ENCODE measurements around the gene ZDHHC9.

The ZDHHC9 gene

DNA sequence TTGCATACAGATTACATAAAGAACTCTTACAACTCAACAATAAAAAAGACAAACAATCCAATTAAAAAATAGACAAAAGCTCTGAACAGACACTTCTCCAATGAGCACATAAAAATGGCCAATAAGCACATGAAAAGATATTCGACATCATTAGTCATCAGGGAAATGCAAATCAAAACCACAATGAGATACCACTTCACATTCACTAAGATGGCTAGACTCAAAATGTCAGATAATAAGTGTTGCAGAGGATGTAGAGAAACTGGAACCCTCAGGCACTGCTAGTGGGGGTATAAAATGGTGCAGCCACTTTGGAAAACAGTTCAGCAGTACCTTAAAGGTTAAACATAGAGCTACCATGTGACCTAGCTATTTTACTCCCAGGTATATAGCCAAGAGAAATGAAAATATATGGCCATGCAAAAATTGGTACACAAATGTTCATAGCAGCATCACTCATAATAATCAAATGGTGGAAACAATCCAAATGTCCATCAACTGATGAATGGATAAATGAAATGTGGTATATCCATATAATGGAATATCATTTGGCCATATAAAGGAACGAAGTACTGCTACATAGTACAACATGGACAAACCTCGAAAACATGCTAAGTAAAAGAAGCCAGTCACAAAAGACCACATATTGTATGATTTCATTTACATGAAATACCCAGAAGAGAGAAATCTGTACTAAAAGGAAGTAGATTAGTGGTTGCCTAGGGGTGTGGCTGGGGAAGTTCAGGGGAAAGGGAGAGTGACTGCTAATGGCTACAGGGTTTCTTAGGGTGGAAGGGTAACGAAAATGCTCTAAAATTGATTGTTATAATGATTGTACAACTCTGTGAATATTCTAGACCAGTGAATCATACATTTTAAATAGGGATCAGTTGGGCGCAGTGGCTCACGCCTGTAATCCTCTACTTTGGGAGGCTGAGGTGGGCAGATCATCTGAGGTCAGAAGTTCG lies 34.6 kb downstream of the ZDHHC9 start:
- H3K9me3 ChIP-seq (ENCODE audit: insufficient read depth, low read length, severe bottlenecking) = no peaks in the 10 kb centered on the region
- DNase-seq (no peak), ATAC-seq (ENCODE audit: insufficient read depth, low read depth) (no peak)
- H3K4me1 ChIP-seq (ENCODE audit: insufficient read depth, low read length) = no peaks in the 10 kb centered on the region
- no peak overlapping the region for H3K4me3 ChIP-seq (ENCODE audit: low read depth in 1 of 2, low read length in 2 of 2)
- H3K27me3 ChIP-seq (ENCODE audit: insufficient read depth, low read length, poor library complexity) = no peaks in the 10 kb centered on the region
- H3K27ac ChIP-seq (ENCODE audit: low read length) = no peak overlapping the region
- no peak overlapping the region for H3K9ac ChIP-seq (ENCODE audit: low read depth, low read length)
- TF ChIP-seq EZH2 (IDR thresholded peaks at IDR 0.05; ENCODE audit: borderline replicate concordance, low read depth, low read length, severe bottlenecking) (no peak), CTCF (IDR thresholded peaks at IDR 0.05; ENCODE audit: borderline replicate concordance, extremely low read depth, low read length, poor library complexity, severe bottlenecking) (no peak)
- peaks cover 25% of the 10 kb centered on the region; the same call in 1 of the 2 replicates for H3K36me3 ChIP-seq (ENCODE audit: insufficient read depth, low read length)
- H3K4me2 ChIP-seq (ENCODE audit: insufficient read depth, low read length) = no peak overlapping the region
- no peak overlapping the region for H2AFZ ChIP-seq (ENCODE audit: low read depth, low read length)
- H3K79me2 ChIP-seq (ENCODE audit: insufficient read depth, low read length) = no peaks in the 10 kb centered on the region
- H4K20me1 ChIP-seq (ENCODE audit: insufficient read depth, low read length) = no peaks in the 10 kb centered on the region

GRCh38 chrX:129808158-129808828 lies 35.4 kb downstream of the ZDHHC9 start:
- Histone ChIP-seq H3K4me1 (ENCODE audit: insufficient read depth, low read length) (no peaks in the 10 kb centered on the region), H3K4me3 (ENCODE audit: low read depth in 1 of 2, low read length in 2 of 2) (no peak overlapping the region), H2AFZ (ENCODE audit: low read depth, low read length) (no peak overlapping the region), H3K79me2 (ENCODE audit: insufficient read depth, low read length) (no peaks in the 10 kb centered on the region), H3K9me3 (ENCODE audit: insufficient read depth, low read length, severe bottlenecking) (no peaks in the 10 kb centered on the region), H3K36me3 (ENCODE audit: insufficient read depth, low read length) (peaks cover 23% of the 10 kb centered on the region; the same call in 1 of the 2 replicates), H3K27ac (ENCODE audit: low read length) (no peak overlapping the region), H4K20me1 (ENCODE audit: insufficient read depth, low read length) (no peaks in the 10 kb centered on the region), H3K27me3 (ENCODE audit: insufficient read depth, low read length, poor library complexity) (no peaks in the 10 kb centered on the region), H3K9ac (ENCODE audit: low read depth, low read length) (no peak overlapping the region), H3K4me2 (ENCODE audit: insufficient read depth, low read length) (no peak overlapping the region)
- TF ChIP-seq EZH2 (IDR thresholded peaks at IDR 0.05; ENCODE audit: borderline replicate concordance, low read depth, low read length, severe bottlenecking) (no peak), CTCF (IDR thresholded peaks at IDR 0.05; ENCODE audit: borderline replicate concordance, extremely low read depth, low read length, poor library complexity, severe bottlenecking) (no peak)
- ATAC-seq (ENCODE audit: insufficient read depth, low read depth) = no peak
- no peak for DNase-seq

DNA sequence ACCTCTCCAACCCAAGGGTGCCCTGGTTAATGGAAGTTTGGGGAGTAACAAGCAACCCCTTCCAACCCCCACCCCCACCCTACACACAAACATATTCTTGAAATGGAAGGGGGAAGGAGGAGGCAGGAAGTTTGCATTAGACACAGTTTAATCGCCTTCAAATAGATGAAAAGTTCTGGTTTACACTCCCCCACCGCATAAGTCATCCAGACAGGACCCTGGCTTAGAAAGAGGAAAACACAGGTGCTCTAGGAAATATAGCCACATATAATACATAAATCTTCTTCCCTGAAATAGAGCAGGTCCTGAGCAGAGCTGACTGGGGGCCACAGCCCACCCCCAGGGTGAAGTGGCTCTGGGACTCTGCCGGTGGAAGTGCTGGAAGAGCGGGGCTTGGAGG lies 38.9 kb downstream of the ZDHHC9 start:
- Histone ChIP-seq H3K36me3 (ENCODE audit: insufficient read depth, low read length) (peaks cover 7% of the 10 kb centered on the region; the same call in 1 of the 2 replicates), H3K27ac (ENCODE audit: low read length) (no peak overlapping the region), H3K79me2 (ENCODE audit: insufficient read depth, low read length) (no peaks in the 10 kb centered on the region), H3K4me3 (ENCODE audit: low read depth in 1 of 2, low read length in 2 of 2) (no peak overlapping the region), H3K4me1 (ENCODE audit: insufficient read depth, low read length) (no peaks in the 10 kb centered on the region), H2AFZ (ENCODE audit: low read depth, low read length) (no peak overlapping the region), H3K9ac (ENCODE audit: low read depth, low read length) (no peak overlapping the region), H3K27me3 (ENCODE audit: insufficient read depth, low read length, poor library complexity) (no peaks in the 10 kb centered on the region), H3K9me3 (ENCODE audit: insufficient read depth, low read length, severe bottlenecking) (no peaks in the 10 kb centered on the region), H3K4me2 (ENCODE audit: insufficient read depth, low read length) (no peak overlapping the region), H4K20me1 (ENCODE audit: insufficient read depth, low read length) (no peaks in the 10 kb centered on the region)
- TF ChIP-seq CTCF (IDR thresholded peaks at IDR 0.05; ENCODE audit: borderline replicate concordance, extremely low read depth, low read length, poor library complexity, severe bottlenecking) = no peak
- no peak for TF ChIP-seq EZH2 (IDR thresholded peaks at IDR 0.05; ENCODE audit: borderline replicate concordance, low read depth, low read length, severe bottlenecking)
- DNase-seq (no peak), ATAC-seq (ENCODE audit: insufficient read depth, low read depth) (no peak)
